H9 (cell line): ENCODE results near the gene MED27. TPM values are rescaled to one million over a fixed set of nuclear protein-coding genes. Genes with fewer than 3 reads are reported as not detected.

Source experiments
- DNase-seq: peaks from one replicate; pipeline ENCODE4 v3.0.0-alpha.2; 2017
- H2AFZ ChIP-seq: one replicate; pipeline ENCODE4 v1.6.1; 2013; ENCODE audit warnings: mild to moderate bottlenecking, low read length, control low read depth, moderate library complexity
- H2AK5ac ChIP-seq: 2 replicates; pipeline ENCODE4 v1.6.1; 2013; ENCODE audit warnings: low read length, control low read depth, mixed read lengths; ENCODE audit not compliant: insufficient read length
- H2BK120ac ChIP-seq: one replicate; pipeline ENCODE4 v1.6.1; 2013; ENCODE audit warnings: low read depth, mild to moderate bottlenecking, low read length, control low read depth, inconsistent platforms; ENCODE audit not compliant: poor library complexity, severe bottlenecking
- H2BK12ac ChIP-seq: 2 replicates; pipeline ENCODE4 v1.6.1; 2013; ENCODE audit warnings: low read length, control low read depth, mixed read lengths, low read depth; ENCODE audit not compliant: insufficient read length
- H2BK15ac ChIP-seq: 2 replicates; pipeline ENCODE4 v1.6.1; 2013; ENCODE audit warnings: low read depth, low read length, control low read depth
- H2BK20ac ChIP-seq: one replicate; pipeline ENCODE4 v1.6.1; 2013; ENCODE audit warnings: low read depth, mild to moderate bottlenecking, low read length, control low read depth, inconsistent platforms; ENCODE audit not compliant: poor library complexity, severe bottlenecking
- H2BK5ac ChIP-seq: 2 replicates; pipeline ENCODE4 v1.6.1; 2013; ENCODE audit warnings: low read length, control low read depth, mixed read lengths; ENCODE audit not compliant: insufficient read length
- H3K14ac ChIP-seq: 2 replicates; pipeline ENCODE4 v1.6.1; 2013; ENCODE audit warnings: low read length, control low read depth; ENCODE audit not compliant: insufficient read depth
- H3K18ac ChIP-seq: 2 replicates; pipeline ENCODE4 v1.6.1; 2013; ENCODE audit warnings: low read depth, mild to moderate bottlenecking, mixed read lengths, low read length, control low read depth; ENCODE audit not compliant: insufficient read length
- H3K23ac ChIP-seq: 2 replicates; pipeline ENCODE4 v1.6.1; 2013; ENCODE audit warnings: low read length, control low read depth, mixed read lengths, low read depth; ENCODE audit not compliant: insufficient read length
- H3K23me2 ChIP-seq: 2 replicates; pipeline ENCODE4 v1.6.1; 2013; ENCODE audit warnings: low read depth, mild to moderate bottlenecking, mixed read lengths, low read length, control low read depth; ENCODE audit not compliant: insufficient read length, poor library complexity, severe bottlenecking
- H3K27ac ChIP-seq: 2 replicates; pipeline ENCODE4 v1.5.1; 2013; ENCODE audit warnings: low read length, control low read depth, mixed read lengths, low read depth; ENCODE audit not compliant: insufficient read length
- H3K27me3 ChIP-seq: 2 replicates; pipeline ENCODE4 v1.6.1; 2013; ENCODE audit warnings: low read length, control low read depth, inconsistent platforms; ENCODE audit not compliant: insufficient read depth
- H3K4ac ChIP-seq: 2 replicates; pipeline ENCODE4 v1.6.1; 2013; ENCODE audit warnings: low read depth, mild to moderate bottlenecking, control low read depth, inconsistent platforms, low read length, moderate library complexity
- H3K4me1 ChIP-seq: 2 replicates; pipeline ENCODE4 v1.6.1; 2013; ENCODE audit warnings: low read length, control low read depth, inconsistent platforms; ENCODE audit not compliant: insufficient read depth
- H3K4me2 ChIP-seq: 2 replicates; pipeline ENCODE4 v1.6.1; 2013; ENCODE audit warnings: low read length, control low read depth, mixed read lengths; ENCODE audit not compliant: insufficient read length, insufficient read depth
- H3K56ac ChIP-seq: 2 replicates; pipeline ENCODE4 v1.6.1; 2013; ENCODE audit warnings: low read depth, mild to moderate bottlenecking, mixed read lengths, low read length, control low read depth; ENCODE audit not compliant: insufficient read length
- H3K79me1 ChIP-seq: 2 replicates; pipeline ENCODE4 v1.6.1; 2013; ENCODE audit warnings: low read depth, mild to moderate bottlenecking, moderate library complexity, low read length, control low read depth, inconsistent platforms; ENCODE audit not compliant: insufficient read depth, poor library complexity, severe bottlenecking
- H3K79me2 ChIP-seq: 2 replicates; pipeline ENCODE4 v1.6.1; 2013; ENCODE audit warnings: low read length, control low read depth, inconsistent platforms; ENCODE audit not compliant: insufficient read depth
- H3K9ac ChIP-seq: 2 replicates; pipeline ENCODE4 v1.6.1; 2013; ENCODE audit warnings: low read length, control low read depth, mixed read lengths; ENCODE audit not compliant: insufficient read length; ENCODE audit errors: extremely low read depth
- H3K9me3 ChIP-seq: one replicate; pipeline ENCODE4 v1.6.1; 2013; ENCODE audit warnings: low read depth, low read length, inconsistent platforms; ENCODE audit not compliant: control insufficient read depth
- H3T11ph ChIP-seq: one replicate; pipeline ENCODE4 v1.6.1; 2013; ENCODE audit warnings: mild to moderate bottlenecking, low read length, control low read depth, inconsistent platforms
- H4K20me1 ChIP-seq: one replicate; pipeline ENCODE4 v1.6.1; 2013; ENCODE audit not compliant: control insufficient read depth, insufficient read length, insufficient read depth
- H4K5ac ChIP-seq: 2 replicates; pipeline ENCODE4 v1.6.1; 2013; ENCODE audit warnings: low read depth, mild to moderate bottlenecking, mixed read lengths, low read length, control low read depth; ENCODE audit not compliant: insufficient read length
- H4K8ac ChIP-seq: replicated peaks from 2 replicates; pipeline ENCODE4 v1.6.1; 2013; ENCODE audit warnings: low read length, control low read depth, mixed read lengths, low read depth; ENCODE audit not compliant: insufficient read length
- H4K91ac ChIP-seq: 2 replicates; pipeline ENCODE4 v1.6.1; 2013; ENCODE audit warnings: low read depth, mild to moderate bottlenecking, moderate library complexity, mixed read lengths, low read length, control low read depth; ENCODE audit not compliant: insufficient read length
- H3K27ac Mint-ChIP-seq, 3 experiments: 2 replicates in 2 of 3; 3 replicates in 1 of 3; pipeline ENCODE4 v1.8.0; 2020 to 2021; ENCODE audit warnings: mixed read lengths in 3 of 3, mild to moderate bottlenecking in 1 of 3, moderate library complexity in 1 of 3
- H3K27me3 Mint-ChIP-seq: 2 replicates; pipeline ENCODE4 v1.8.0; 2021; ENCODE audit warnings: low read depth, mild to moderate bottlenecking, moderate library complexity, mixed read lengths
- H3K36me3 Mint-ChIP-seq, 3 experiments: 2 replicates in 2 of 3; 3 replicates in 1 of 3; pipeline ENCODE4 v1.8.0; 2020 to 2021; ENCODE audit warnings: low read depth in 3 of 3, mixed read lengths in 3 of 3; ENCODE audit not compliant: insufficient read depth in 1 of 3
- H3K4me1 Mint-ChIP-seq, 2 experiments: 2 replicates each; pipeline ENCODE4 v1.8.0; 2020; ENCODE audit warnings: mixed read lengths in 2 of 2
- H3K4me3 Mint-ChIP-seq, 2 experiments: 2 replicates in 1 of 2; 3 replicates in 1 of 2; pipeline ENCODE4 v1.8.0; 2020 to 2021; ENCODE audit warnings: mild to moderate bottlenecking in 2 of 2, mixed read lengths in 2 of 2, moderate library complexity in 1 of 2
- H3K9me3 Mint-ChIP-seq, 2 experiments: 2 replicates in 1 of 2; 3 replicates in 1 of 2; pipeline ENCODE4 v1.8.0; 2020; ENCODE audit warnings: mild to moderate bottlenecking in 2 of 2, mixed read lengths in 2 of 2, moderate library complexity in 1 of 2
- CTCF ChIP-seq: fragments of 200-600 bp; sonication (generic); conservative IDR thresholded peaks from 3 replicates; pipeline ENCODE4 v1.8.0; 2021; ENCODE audit warnings: antibody characterized with exemption, mild to moderate bottlenecking
- WGBS: extraction: QIAGEN DNeasy Blood & Tissue Kit; methylation state at CpG from one replicate; pipeline ENCODE4 v1.1.7; 2013; ENCODE audit warnings: missing lambda C conversion rate, low lambda C conversion rate, mixed read lengths; ENCODE audit not compliant: insufficient read length; ENCODE audit errors: extremely low coverage; 5-methylcytosine and 5-hydroxymethylcytosine counted together
- total RNA-seq: library from RNA; stranded (reverse); gene quantifications from 2 replicates; pipeline ENCODE4 v1.2.1, GENCODE V29; 2021

The MED27 gene
- total RNA-seq, 1 experiment from 2014 or later, result 33.5 TPM

- H3K9ac ChIP-seq, result no peak overlapping the region
- Mint-ChIP-seq H3K27ac (no peak overlapping the region), H3K4me3 (no peak overlapping the region), H3K36me3 (peaks cover 3 to 4% (median 4%) of the 10 kb centered on the region in 3 experiments; a peak in 6 of 7 replicates), H3K9me3 (peaks cover 0 to under 1% of the 10 kb centered on the region in 2 experiments; a peak in 1 of 5 replicates), H3K27me3 (peaks cover 28% of the 10 kb centered on the region), H3K4me1 (peaks cover 14 to 15% of the 10 kb centered on the region in 2 experiments)
- H3K79me1 ChIP-seq, result no peaks in the 10 kb centered on the region
- no peaks in the 10 kb centered on the region for H3K23me2 ChIP-seq
- no peak overlapping the region for H3K14ac ChIP-seq
- no peak overlapping the region for H2BK20ac ChIP-seq
- no peak overlapping the region for H2BK5ac ChIP-seq
- H2AFZ ChIP-seq, result no peak overlapping the region
- no peak overlapping the region for H3K27ac ChIP-seq
- TF ChIP-seq CTCF, result no peak
- no peaks in the 10 kb centered on the region for H4K20me1 ChIP-seq
- no peak overlapping the region for H3K18ac ChIP-seq
- H3K4me1 ChIP-seq, result no peaks in the 10 kb centered on the region
- H3T11ph ChIP-seq, result no peak overlapping the region
- no CpG with 5 or more reads among the region's 3 CpGs for WGBS
- H3K23ac ChIP-seq, result no peak overlapping the region
- H3K56ac ChIP-seq, result no peak overlapping the region
- no peak overlapping the region for H3K4ac ChIP-seq
- H3K4me2 ChIP-seq, result no peak overlapping the region
- no peaks in the 10 kb centered on the region; the same call in 1 of the 2 replicates for H3K27me3 ChIP-seq
- DNase-seq, result no peak
- no peak overlapping the region for H2BK12ac ChIP-seq
- no peak overlapping the region for H4K8ac ChIP-seq
- no peak overlapping the region for H2BK120ac ChIP-seq
- H4K91ac ChIP-seq, result no peak overlapping the region
- H2BK15ac ChIP-seq, result no peak overlapping the region
- H4K5ac ChIP-seq, result no peak overlapping the region
- H3K9me3 ChIP-seq, result no peaks in the 10 kb centered on the region
- H3K79me2 ChIP-seq, result no peaks in the 10 kb centered on the region
- H2AK5ac ChIP-seq, result no peak overlapping the region
These were observed 120.6 kb downstream of the MED27 start for GRCh38 chr9:131959056-131959455.
